Measurements from ENCODE around the gene SKOR2. TPM values are rescaled to one million over a fixed set of nuclear protein-coding genes. Genes with fewer than 3 reads are reported as not detected.

SKOR2 gene
- total and polyA plus RNA-seq, 2 of the 13 experiments (the other 11 are each of a cell fraction or from before 2014, with no cell fraction given): not detected

DNA sequence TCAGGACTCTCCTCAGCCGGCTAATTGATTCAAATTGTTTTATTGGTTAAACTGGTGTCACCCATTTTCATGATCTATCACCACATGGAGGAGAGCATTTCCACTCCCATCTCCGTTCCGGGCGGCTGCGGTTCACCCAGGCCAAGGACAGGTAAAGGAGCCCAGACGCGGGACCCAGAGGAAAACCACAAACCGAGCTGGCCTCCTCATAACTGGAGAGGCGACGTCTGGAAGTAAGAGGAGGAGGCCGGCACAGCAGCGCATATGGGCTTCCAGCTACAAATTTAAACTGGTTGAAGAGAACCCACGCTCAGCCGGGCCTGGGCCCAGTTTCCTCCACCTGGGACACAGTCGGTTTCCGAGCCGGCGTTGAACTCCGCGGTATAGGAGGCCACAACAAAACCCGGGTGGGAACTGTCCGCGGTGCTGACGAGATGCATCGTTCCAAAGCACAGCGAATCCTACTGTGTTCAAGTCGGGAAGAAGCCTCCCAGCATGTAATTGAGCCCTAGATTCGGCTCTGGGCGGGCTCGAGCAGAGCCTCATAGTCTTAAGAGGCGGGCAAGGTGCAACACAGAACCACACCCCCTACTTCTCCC is 3.0 kb upstream of the SKOR2 start (continued):
- TF ChIP-seq, protein P1, sequence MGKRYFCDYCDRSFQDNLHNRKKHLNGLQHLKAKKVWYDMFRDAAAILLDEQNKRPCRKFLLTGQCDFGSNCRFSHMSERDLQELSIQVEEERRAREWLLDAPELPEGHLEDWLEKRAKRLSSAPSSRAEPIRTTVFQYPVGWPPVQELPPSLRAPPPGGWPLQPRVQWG (CRISPR knock-in tag; IDR thresholded peaks at IDR 0.05; ENCODE audit: borderline replicate concordance, low read depth): no peak
- no peak for TF ChIP-seq ZNF17 (CRISPR knock-in tag; IDR thresholded peaks at IDR 0.05)
- no peak for TF ChIP-seq ZNF136 (CRISPR knock-in tag; IDR thresholded peaks at IDR 0.05; ENCODE audit: low read depth)
- no peak; the same call in 1 of the 2 replicates for TF ChIP-seq ZNF441 (CRISPR knock-in tag; IDR thresholded peaks at IDR 0.05; ENCODE audit: borderline replicate concordance)
- TF ChIP-seq, protein P2, sequence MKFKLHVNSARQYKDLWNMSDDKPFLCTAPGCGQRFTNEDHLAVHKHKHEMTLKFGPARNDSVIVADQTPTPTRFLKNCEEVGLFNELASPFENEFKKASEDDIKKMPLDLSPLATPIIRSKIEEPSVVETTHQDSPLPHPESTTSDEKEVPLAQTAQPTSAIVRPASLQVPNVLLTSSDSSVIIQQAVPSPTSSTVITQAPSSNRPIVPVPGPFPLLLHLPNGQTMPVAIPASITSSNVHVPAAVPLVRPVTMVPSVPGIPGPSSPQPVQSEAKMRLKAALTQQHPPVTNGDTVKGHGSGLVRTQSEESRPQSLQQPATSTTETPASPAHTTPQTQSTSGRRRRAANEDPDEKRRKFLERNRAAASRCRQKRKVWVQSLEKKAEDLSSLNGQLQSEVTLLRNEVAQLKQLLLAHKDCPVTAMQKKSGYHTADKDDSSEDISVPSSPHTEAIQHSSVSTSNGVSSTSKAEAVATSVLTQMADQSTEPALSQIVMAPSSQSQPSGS (CRISPR knock-in tag; IDR thresholded peaks at IDR 0.05): no peak
- TF ChIP-seq SMC3 (IDR thresholded peaks at IDR 0.05; ENCODE audit: low read length): no peak
- TF ChIP-seq ZNF749 (CRISPR knock-in tag; IDR thresholded peaks at IDR 0.05; ENCODE audit: borderline replicate concordance): no peak
- TF ChIP-seq ZNF251 (CRISPR knock-in tag; IDR thresholded peaks at IDR 0.05): no peak
- TF ChIP-seq, protein P3, sequence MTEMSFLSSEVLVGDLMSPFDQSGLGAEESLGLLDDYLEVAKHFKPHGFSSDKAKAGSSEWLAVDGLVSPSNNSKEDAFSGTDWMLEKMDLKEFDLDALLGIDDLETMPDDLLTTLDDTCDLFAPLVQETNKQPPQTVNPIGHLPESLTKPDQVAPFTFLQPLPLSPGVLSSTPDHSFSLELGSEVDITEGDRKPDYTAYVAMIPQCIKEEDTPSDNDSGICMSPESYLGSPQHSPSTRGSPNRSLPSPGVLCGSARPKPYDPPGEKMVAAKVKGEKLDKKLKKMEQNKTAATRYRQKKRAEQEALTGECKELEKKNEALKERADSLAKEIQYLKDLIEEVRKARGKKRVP (CRISPR knock-in tag; IDR thresholded peaks at IDR 0.05): no peak
- TF ChIP-seq MTF1 (CRISPR knock-in tag; IDR thresholded peaks at IDR 0.05): no peak
- TF ChIP-seq, protein P4, sequence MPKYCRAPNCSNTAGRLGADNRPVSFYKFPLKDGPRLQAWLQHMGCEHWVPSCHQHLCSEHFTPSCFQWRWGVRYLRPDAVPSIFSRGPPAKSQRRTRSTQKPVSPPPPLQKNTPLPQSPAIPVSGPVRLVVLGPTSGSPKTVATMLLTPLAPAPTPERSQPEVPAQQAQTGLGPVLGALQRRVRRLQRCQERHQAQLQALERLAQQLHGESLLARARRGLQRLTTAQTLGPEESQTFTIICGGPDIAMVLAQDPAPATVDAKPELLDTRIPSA (CRISPR knock-in tag; IDR thresholded peaks at IDR 0.05; ENCODE audit: borderline replicate concordance): no peak
- TF ChIP-seq, protein P5, sequence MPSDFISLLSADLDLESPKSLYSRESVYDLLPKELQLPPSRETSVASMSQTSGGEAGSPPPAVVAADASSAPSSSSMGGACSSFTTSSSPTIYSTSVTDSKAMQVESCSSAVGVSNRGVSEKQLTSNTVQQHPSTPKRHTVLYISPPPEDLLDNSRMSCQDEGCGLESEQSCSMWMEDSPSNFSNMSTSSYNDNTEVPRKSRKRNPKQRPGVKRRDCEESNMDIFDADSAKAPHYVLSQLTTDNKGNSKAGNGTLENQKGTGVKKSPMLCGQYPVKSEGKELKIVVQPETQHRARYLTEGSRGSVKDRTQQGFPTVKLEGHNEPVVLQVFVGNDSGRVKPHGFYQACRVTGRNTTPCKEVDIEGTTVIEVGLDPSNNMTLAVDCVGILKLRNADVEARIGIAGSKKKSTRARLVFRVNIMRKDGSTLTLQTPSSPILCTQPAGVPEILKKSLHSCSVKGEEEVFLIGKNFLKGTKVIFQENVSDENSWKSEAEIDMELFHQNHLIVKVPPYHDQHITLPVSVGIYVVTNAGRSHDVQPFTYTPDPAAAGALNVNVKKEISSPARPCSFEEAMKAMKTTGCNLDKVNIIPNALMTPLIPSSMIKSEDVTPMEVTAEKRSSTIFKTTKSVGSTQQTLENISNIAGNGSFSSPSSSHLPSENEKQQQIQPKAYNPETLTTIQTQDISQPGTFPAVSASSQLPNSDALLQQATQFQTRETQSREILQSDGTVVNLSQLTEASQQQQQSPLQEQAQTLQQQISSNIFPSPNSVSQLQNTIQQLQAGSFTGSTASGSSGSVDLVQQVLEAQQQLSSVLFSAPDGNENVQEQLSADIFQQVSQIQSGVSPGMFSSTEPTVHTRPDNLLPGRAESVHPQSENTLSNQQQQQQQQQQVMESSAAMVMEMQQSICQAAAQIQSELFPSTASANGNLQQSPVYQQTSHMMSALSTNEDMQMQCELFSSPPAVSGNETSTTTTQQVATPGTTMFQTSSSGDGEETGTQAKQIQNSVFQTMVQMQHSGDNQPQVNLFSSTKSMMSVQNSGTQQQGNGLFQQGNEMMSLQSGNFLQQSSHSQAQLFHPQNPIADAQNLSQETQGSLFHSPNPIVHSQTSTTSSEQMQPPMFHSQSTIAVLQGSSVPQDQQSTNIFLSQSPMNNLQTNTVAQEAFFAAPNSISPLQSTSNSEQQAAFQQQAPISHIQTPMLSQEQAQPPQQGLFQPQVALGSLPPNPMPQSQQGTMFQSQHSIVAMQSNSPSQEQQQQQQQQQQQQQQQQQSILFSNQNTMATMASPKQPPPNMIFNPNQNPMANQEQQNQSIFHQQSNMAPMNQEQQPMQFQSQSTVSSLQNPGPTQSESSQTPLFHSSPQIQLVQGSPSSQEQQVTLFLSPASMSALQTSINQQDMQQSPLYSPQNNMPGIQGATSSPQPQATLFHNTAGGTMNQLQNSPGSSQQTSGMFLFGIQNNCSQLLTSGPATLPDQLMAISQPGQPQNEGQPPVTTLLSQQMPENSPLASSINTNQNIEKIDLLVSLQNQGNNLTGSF (CRISPR knock-in tag; IDR thresholded peaks at IDR 0.05): no peak; the same call in 1 of the 2 replicates
- no peak for TF ChIP-seq RXRA (CRISPR knock-in tag; IDR thresholded peaks at IDR 0.05)
- TF ChIP-seq ZNF83 (CRISPR knock-in tag; IDR thresholded peaks at IDR 0.05; ENCODE audit: borderline replicate concordance): no peak
- TF ChIP-seq SNAI1 (CRISPR knock-in tag; IDR thresholded peaks at IDR 0.05; ENCODE audit: borderline replicate concordance): no peak
- TF ChIP-seq, protein P6, sequence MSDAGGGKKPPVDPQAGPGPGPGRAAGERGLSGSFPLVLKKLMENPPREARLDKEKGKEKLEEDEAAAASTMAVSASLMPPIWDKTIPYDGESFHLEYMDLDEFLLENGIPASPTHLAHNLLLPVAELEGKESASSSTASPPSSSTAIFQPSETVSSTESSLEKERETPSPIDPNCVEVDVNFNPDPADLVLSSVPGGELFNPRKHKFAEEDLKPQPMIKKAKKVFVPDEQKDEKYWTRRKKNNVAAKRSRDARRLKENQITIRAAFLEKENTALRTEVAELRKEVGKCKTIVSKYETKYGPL (CRISPR knock-in tag; IDR thresholded peaks at IDR 0.05): peak; percentile 29; the same call in 1 of the 2 replicates
- no peak for TF ChIP-seq ZMYM2 (CRISPR knock-in tag; IDR thresholded peaks at IDR 0.05)
- TF ChIP-seq NKX3-1 (CRISPR knock-in tag; IDR thresholded peaks at IDR 0.05): no peak

Measured in HepG2 (cell line).